HCT116 (cell line): ENCODE data around the gene NCR1.
"Not testable (repeated sequence)": the region's sequence is repeated elsewhere in the genome, so short reads cannot be mapped to it uniquely, and the experiment has no call there.

ENCODE experiments used
- ATF3 ChIP-seq: IDR thresholded peaks from 2 replicates; pipeline ENCODE4 v1.6.1; 2012
- CTCF ChIP-seq, 3 experiments: fragments of 200-600 bp in 1 of 3; sonication (generic) in 1 of 3; IDR thresholded peaks in 2 of 3; conservative IDR thresholded peaks in 1 of 3; 2 replicates each; pipeline ENCODE4 v1.5.1; 2012 to 2017; ENCODE audit warnings: low read depth in 2 of 3, low read length in 2 of 3, antibody characterized with exemption in 1 of 3, borderline replicate concordance in 1 of 3, control low read depth in 1 of 3, mild to moderate bottlenecking in 1 of 3, mixed read lengths in 1 of 3, mixed run types in 1 of 3, moderate library complexity in 1 of 3; ENCODE audit not compliant: insufficient read depth in 1 of 3
- EZH2 ChIP-seq: fragments of 200-600 bp; sonication (generic); IDR thresholded peaks from 2 replicates; pipeline ENCODE4 v1.6.1; 2017; ENCODE audit warnings: antibody characterized with exemption, mixed run types
- EZH2phosphoT487 ChIP-seq: fragments of 200-600 bp; IDR thresholded peaks from 2 replicates; pipeline ENCODE4 v1.6.1; 2018; ENCODE audit warnings: antibody characterized with exemption, borderline replicate concordance
- MAX ChIP-seq: IDR thresholded peaks from 2 replicates; pipeline ENCODE4 v1.6.1; 2012
- POLR2A ChIP-seq: IDR thresholded peaks from 2 replicates; pipeline ENCODE4 v1.7.0; 2011; ENCODE audit warnings: borderline replicate concordance; ENCODE audit not compliant: insufficient read depth, insufficient read length; ENCODE audit errors: extremely low read depth
- POLR2AphosphoS5 ChIP-seq: IDR thresholded peaks from 2 replicates; pipeline ENCODE4 v1.6.1; 2011; ENCODE audit warnings: mild to moderate bottlenecking, low read depth, low read length, moderate library complexity
- REST ChIP-seq: IDR thresholded peaks from 2 replicates; pipeline ENCODE4 v1.6.1; 2012; ENCODE audit warnings: low read depth
- TCF7L2 ChIP-seq: IDR thresholded peaks from 2 replicates; pipeline ENCODE4 v1.7.0; 2011; ENCODE audit warnings: borderline replicate concordance, inconsistent platforms; ENCODE audit not compliant: insufficient read depth, insufficient read length; ENCODE audit errors: extremely low read depth
- ZNF274 ChIP-seq: fragments of 200-500 bp; sonication (Bioruptor generic); IDR thresholded peaks from 2 replicates; pipeline ENCODE4 v1.6.1; 2014; ENCODE audit warnings: mild to moderate bottlenecking, low read depth, low read length, inconsistent platforms

- not testable (repeated sequence) for TF ChIP-seq CTCF (IDR thresholded peaks at IDR 0.05 in 2 of 3, conservative IDR thresholded peaks at IDR 0.05 in 1 of 3; ENCODE audit: borderline replicate concordance in 1 of 3, insufficient read depth in 1 of 3, low read depth in 2 of 3, low read length in 2 of 3); EZH2phosphoT487; ZNF274; TCF7L2; REST; POLR2A; ATF3; EZH2; POLR2AphosphoS5; MAX
These were observed 2.0 kb downstream of the NCR1 start for GRCh38 chr19:54907899-54908298.
